ENCODE data around the gene EDN1.
A peak's percentile ranks its signal among the peaks of the same experiment; 100 is the strongest.

Gene EDN1

GRCh38 chr6:12270551-12271230 is 19.5 kb upstream of the EDN1 start:
- DNase-seq, result no peak

DNA sequence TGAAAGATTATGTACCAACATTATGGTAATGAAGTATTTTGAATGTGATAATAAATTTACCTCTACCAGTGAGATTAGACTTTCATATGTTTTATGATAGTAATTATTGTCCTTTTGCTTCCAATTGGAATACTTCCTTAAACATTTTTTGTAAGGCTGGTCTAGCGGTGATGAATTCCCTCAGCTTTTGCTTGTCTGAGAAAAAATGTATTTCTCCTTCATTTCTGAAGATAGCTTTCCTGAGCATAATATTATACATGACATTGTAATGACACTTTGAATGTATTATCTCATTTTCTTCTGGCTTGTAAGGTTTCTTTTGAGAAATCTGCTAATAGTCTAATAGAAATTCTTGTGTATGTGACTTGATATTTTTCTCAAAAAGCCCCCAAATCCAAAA is 18.6 kb upstream of the EDN1 start:
- no peak for DNase-seq

DNA sequence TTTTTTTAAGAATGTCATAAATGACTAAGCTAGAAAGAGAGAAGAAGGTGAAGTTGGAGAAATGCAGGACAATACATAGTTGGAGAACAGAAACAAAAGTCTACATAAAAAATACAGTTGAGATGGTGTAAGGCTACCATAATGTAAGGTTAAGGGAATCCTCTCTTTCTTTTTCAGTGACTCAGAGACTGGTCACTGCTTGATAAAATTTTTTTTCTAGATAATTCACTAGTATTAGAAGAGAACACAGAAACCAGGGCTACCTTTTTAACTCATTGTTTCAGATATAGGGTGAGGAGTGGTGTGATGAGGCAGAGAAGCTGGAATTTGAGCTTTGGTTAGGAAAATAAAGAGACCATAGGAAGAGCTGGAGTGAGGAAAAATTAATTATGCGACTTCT is 18.2 kb upstream of the EDN1 start:
- no peak for DNase-seq

GRCh38 chr6:12275107-12275506 is 15.1 kb upstream of the EDN1 start:
- no peak for DNase-seq

GRCh38 chr6:12276930-12277315 is 13.2 kb upstream of the EDN1 start:
- DNase-seq, result no peak

DNA sequence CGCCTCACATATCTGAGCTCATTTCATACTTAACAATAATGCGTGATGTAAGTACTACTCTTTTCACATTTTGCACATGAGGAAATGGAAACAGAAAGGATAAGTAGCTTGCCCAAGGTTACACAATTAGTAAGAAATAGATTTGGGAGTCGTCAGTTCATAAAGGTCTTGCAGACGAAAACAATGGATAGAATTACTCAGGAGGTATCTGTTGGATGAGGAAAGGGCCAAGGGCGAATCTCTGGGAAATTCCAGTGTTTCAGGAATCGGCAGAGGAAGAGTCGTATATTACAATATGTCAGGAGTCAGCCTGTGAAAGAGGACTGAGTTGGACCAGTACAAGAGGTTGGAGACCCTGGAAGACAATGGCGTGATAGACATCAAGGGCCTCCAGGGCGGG is 12.8 kb upstream of the EDN1 start:
- no peak for DNase-seq

DNA sequence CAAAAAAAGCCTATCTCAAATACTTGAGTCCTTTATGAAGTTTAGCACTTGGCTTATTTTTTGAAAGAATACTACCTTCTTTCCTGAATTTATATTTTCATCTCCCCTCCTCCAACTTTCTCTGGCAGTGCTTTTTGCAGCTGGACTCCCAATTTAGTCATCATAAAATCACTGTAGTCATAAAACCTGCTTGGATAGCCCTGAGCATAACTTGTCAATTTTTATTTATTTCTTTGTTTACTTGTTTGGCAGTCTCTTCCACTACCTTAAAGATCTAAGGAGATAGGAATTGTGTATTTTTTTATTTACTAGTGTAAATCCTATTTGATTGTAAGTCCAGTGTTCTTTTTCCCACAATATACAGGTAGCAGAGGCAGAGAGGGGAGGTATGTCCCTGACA is 11.2 kb upstream of the EDN1 start:
- no peak for DNase-seq

- DNase-seq, result no peak
Observed at GRCh38 chr6:12279322-12280091, 10.7 kb upstream of the EDN1 start.

DNA sequence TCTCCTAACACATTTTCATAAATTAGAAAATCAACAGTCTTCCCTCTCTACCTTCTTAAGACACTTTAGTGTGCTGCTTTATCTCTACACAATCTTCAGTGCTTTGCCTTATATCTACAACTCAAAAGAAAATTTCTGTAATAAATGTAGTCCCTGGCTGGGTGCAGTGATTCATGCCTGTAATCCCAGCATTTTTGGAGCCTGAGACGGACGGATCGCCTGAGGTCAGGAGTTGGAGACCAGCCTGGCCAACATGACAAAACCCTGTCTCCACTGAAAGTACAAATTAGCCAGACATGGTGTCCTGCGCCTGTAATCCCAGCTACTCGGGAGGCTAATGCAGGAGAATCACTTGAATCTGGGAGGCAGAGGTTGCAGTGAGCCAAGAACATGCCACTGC is 9.7 kb upstream of the EDN1 start:
- DNase-seq, result no peak

DNA sequence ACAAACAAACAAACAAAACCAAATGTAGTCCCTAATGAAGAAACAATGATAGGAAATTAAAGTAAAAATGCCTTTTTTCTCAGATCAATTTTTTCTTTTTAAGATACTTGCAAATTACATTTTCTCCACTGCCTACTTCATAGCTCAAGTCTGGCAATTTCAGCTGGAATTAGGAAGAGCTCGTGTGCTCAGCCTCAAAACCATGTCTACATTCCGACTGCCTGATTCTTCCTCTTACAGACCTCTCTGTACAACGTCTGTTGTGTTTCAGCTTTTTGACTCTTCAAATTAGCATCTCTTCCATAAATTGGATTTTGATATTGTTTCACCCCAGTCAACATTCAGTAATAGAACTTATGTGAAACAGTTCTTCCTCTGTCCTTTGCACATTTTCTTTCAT is 9.3 kb upstream of the EDN1 start:
- DNase-seq, result no peak

GRCh38 chr6:12283904-12284303 is 6.3 kb upstream of the EDN1 start:
- DNase-seq, result no peak

DNA sequence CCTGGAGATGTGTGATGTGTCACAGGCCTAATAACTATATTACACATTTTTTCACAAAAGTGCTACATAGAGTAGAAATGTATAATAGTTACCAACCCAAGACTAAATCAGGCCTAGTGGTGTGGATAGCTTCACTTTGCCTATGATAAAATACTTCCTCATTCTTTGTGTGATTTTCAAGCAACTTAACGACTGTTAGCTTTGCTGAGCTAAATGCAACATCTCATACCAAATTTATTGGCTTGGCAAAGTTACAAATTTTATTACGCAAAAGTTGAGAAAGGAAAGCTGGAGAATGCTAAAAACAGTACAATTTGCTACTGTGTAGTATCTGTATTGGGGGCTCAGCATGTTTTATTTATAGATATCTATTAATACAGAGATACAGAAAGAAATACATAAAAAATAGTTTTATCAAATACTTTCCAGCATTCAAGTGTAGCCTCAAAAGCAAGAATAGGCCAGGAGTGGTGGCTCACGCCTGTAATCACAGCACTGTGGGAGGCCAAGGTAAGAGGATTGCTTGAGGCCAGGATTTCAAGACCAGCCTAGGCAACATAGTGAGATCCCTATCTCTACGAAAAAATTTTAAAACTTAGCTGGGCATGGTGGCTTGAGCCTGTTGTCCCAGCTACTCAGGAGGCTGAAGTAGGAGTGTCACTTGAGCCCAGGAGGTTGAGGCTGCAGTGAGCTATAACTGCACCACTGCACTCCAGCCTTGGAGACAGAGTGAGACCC is 3.6 kb upstream of the EDN1 start:
- DNase-seq, result peak; percentile 44

DNA sequence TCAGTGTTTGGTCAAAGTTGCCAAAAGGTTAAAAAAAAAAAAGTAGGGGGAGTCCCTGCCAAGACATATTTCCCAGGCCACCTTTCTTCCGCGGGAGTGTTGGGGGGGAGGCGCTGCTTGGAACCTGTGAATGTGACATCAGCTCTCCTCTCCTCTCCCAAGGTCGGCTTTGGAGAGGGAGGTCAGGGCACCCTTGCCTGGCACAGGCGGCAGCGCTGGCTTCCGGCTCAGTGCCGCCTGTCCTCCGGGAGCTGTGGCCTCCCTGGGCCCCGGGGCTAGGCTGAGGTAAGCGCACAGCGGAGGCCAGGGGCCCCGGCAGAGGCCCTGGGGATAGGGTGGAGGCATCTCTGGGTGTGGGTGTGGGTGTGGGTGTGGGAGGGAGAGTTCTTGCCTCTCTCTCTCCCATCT is 1.9 kb upstream of the EDN1 start:
- DNase-seq, result no peak

- DNase-seq, result no peak
Observed at GRCh38 chr6:12288914-12289313, 1.2 kb upstream of the EDN1 start.

DNA sequence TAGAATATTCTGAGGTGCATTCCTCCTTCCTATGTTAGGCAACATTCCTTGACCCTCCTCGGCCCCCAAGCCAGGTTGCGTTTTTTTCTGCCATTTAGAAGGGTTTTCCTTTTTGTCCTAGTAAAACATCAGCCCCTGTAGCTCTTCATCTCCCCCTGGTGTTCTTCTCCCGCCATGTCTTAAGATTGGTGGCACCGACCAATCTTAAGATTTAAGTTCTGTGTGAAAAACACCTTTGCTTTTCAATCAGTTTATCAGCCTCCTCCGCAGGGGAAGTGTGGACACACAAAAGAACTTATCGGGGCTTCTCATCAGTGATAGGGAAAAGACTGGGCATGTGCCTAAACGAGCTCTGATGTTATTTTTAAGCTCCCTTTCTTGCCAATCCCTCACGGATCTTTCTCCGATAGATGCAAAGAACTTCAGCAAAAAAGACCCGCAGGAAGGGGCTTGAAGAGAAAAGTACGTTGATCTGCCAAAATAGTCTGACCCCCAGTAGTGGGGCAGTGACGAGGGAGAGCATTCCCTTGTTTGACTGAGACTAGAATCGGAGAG is 719 bp upstream of the EDN1 start:
- peak; percentile 67 for DNase-seq

GRCh38 chr6:12291071-12291838 is 1.1 kb downstream of the EDN1 start:
- no peak for DNase-seq

DNA sequence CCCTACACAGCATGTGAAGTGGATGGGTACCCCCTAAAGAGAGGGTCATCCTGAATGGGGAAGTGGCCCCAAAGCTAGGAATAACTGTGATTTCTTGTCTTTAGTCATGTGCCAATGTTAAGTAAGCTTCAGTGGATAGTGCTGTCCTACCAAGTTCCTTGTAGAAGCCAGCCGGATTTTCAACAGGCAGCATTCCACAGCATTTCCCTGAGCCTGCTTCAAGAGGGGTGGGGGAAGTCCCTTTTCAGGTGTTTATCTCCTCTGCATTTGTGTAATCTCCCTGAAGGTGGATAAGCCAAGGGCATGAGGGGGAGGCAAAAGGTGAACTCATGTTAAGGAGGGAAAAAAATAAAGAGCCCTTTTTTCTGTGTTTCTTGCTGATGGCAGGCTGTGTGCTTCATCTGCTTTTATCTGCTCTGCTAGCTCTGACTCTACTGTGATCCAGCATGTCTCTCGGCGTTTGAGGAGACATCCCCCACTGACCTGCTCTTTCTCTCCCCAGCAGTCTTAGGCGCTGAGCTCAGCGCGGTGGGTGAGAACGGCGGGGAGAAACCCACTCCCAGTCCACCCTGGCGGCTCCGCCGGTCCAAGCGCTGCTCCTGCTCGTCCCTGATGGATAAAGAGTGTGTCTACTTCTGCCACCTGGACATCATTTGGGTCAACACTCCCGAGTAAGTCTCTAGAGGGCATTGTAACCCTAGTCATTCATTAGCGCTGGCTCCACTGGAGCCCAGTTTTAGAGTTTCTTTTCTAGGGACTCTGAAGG is 1.9 kb downstream of the EDN1 start:
- peak; percentile 39 for DNase-seq

- no peak for DNase-seq
Observed at GRCh38 chr6:12293235-12293930, 3.2 kb downstream of the EDN1 start.

GRCh38 chr6:12293931-12294807 is 4.0 kb downstream of the EDN1 start:
- no peak for DNase-seq

DNA sequence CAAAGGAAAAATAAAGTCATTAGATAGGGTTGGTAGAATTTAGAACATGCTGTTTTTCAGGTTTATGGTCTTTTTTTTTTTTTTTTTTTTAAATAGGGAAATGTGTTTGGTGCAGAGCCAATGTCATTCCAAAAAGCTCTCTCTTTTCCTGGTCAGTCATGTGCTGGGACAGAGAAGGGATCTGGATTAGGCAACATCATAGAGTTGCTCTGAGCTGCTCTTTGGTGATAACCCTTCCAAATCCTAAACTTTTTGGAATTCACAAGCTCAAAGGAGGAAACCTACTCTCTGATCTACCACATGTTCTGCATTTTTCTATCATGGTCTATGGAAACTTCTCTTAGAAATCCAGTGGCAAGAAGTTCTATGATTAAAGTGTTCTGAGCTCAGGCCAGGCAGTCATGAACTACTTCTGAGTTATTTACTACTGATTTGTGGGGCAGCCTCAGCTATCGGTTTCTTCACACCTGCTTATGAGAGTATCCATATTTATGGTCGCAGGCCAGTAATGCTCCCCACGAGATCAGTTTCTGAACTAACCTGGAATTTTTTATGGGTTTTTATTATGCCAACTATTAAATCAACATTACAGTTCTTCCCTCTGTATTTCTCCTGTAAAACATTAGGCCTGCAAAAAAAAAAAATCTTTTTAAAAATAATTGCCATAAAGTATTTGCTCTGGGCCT is 4.8 kb downstream of the EDN1 start:
- DNase-seq, result no peak
